Testis (tissue), 3 donors: Measurements from ENCODE around the gene ULK4. TPM values are rescaled to one million over a fixed set of nuclear protein-coding genes. Genes with fewer than 3 reads are reported as not detected.

Experiments
- DNase-seq: peaks from one replicate; pipeline ENCODE4 v3.0.0-alpha.2; 2019
- H3K27ac ChIP-seq, 2 donors: fragments of 200-600 bp; sonication (generic); one replicate each; pipeline ENCODE4 v1.5.1; 2019
- H3K27me3 ChIP-seq: fragments of 200-600 bp; sonication (generic); one replicate; pipeline ENCODE4 v1.5.1; 2019
- H3K36me3 ChIP-seq: fragments of 200-600 bp; sonication (generic); one replicate; pipeline ENCODE4 v1.5.1; 2017; ENCODE audit warnings: low read depth; ENCODE audit errors: missing control alignments
- H3K4me1 ChIP-seq: fragments of 200-600 bp; sonication (generic); one replicate; pipeline ENCODE4 v1.5.1; 2019
- H3K4me3 ChIP-seq, 2 donors: fragments of 200-600 bp; sonication (generic); one replicate each; pipeline ENCODE4 v1.5.1; 2017 to 2019
- H3K9me3 ChIP-seq: fragments of 200-600 bp; sonication (generic); one replicate; pipeline ENCODE4 v1.5.1; 2017
- CTCF ChIP-seq, 3 experiments: fragments of 450-650 bp in 2 of 3; fragments of 200-600 bp in 1 of 3; sonication (generic) in 1 of 3; IDR thresholded peaks; one replicate each; pipeline ENCODE4 v1.5.1; 2016 to 2019; ENCODE audit warnings: antibody characterized with exemption in 3 of 3, mild to moderate bottlenecking in 2 of 3, moderate library complexity in 1 of 3
- POLR2A ChIP-seq: fragments of 450-650 bp; IDR thresholded peaks from one replicate; pipeline ENCODE4 v1.6.1; 2017; ENCODE audit warnings: antibody characterized with exemption, mild to moderate bottlenecking, moderate library complexity
- WGBS, 2 donors: methylation state at CpG; one replicate each; pipeline ENCODE4 v1.1.5; 2018; 5-methylcytosine and 5-hydroxymethylcytosine counted together
- intact Hi-C: fragments of 100-400 bp; cut with DNase I; formaldehyde crosslinking; loops from one replicate; pipeline ENCODE4 v1.15.1; 2023; ENCODE audit warnings: low total_unique reads
- polyA plus RNA-seq: library from polyadenylated mRNA; stranded (reverse); fragments of 350-450 nt; fragmentation: Illumina TruSeq; extraction: RNeasy Lipid Tissue Mini Kit (QIAGEN cat#74804); gene quantifications from one replicate; pipeline ENCODE4 v1.2.3, GENCODE V29; 2014; ENCODE audit warnings: low read depth, low replicate concordance; ENCODE audit not compliant: insufficient read depth
- total RNA-seq, 2 donors: library from RNA; depleted of rRNA; stranded (reverse); fragments of >200 nt; gene quantifications; one replicate each; pipeline ENCODE4 v1.2.3, GENCODE V29; 2016

The ULK4 gene
- total and polyA plus RNA-seq, 3 donors from 2014 or later = 45.7 to 91.6 (median 47.4) TPM

DNA sequence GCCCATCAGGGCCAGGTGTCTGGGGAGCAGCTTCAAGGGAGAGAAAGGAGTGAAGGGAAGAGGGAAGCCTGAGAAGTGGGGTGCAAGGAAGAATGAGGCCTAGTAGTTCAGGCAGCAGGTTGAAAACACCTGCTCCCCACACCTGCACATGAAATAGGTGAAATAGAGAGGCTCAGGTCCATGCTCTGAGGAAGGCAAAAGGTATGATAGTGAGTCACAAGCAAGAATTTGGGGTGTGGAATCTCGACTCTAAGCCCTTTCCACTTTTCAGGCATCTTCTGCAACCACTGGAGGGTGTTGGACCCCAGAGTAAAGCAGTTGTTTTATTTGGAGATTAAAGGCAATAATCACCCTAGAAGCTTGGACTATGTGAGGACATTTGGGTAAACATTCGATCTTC is 605.1 kb downstream of the ULK4 start:
- Histone ChIP-seq H3K4me3 (no peak overlapping the region), H3K36me3 (no peaks in the 10 kb centered on the region), H3K4me1 (no peaks in the 10 kb centered on the region), H3K9me3 (no peaks in the 10 kb centered on the region), H3K27me3 (no peaks in the 10 kb centered on the region), H3K27ac (no peak overlapping the region)
- DNase-seq = no peak
- 78 to 95% methylated on average over 2 of the region's 2 CpGs for WGBS, 2 donors
- intact Hi-C loops = no loop called here
- TF ChIP-seq POLR2A = no peak
- TF ChIP-seq CTCF (IDR thresholded peaks at IDR 0.05) = no peak

DNA sequence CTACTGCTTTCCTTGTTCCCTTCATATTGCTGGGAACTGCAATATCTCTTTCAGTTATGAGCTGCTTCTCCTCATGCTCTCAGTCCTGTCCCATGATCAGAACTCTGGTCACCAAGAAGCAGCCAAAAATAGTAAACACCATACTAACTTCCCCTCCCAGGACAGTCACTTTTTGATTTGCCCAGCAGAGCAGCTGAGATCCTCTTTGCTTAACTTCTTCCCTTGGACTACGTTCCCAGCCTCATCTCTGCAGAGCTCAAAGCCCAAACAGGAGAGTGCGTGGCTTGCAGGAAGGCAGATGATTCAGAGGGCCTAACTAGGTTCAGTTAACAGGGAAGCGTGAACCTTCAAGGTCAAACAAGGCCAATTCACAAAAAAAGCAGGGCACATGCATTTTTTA is 609.4 kb downstream of the ULK4 start:
- TF ChIP-seq POLR2A (no peak), CTCF (IDR thresholded peaks at IDR 0.05) (no peak)
- Histone ChIP-seq H3K4me1 (no peaks in the 10 kb centered on the region), H3K36me3 (no peaks in the 10 kb centered on the region), H3K27me3 (no peaks in the 10 kb centered on the region), H3K27ac (no peak overlapping the region), H3K4me3 (no peak overlapping the region), H3K9me3 (no peaks in the 10 kb centered on the region)
- intact Hi-C loops = no loop called here
- 79 to 85% methylated on average over 3 of the region's 3 CpGs for WGBS, 2 donors
- no peak for DNase-seq

DNA sequence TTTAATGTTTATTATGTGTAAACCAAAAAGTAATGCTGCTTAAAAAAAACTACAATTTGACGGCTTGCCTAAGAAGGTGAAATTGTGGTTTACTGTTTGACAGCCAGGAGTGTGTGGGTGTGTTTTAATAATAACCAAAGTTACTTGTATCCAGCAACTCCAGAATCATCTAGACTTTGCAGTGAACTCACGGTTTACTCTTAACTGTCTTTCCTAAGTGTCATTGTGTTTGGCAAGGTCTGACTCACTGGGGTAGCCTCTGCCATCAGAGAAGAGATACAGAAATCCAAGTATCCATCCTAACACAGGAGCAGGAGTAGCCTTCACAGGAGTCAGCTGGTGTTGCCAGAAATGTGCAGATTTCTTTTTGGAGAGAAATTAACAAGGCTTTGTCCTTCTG is 611.5 kb downstream of the ULK4 start:
- no peaks in the 10 kb centered on the region for H3K4me1 ChIP-seq
- no peaks in the 10 kb centered on the region for H3K9me3 ChIP-seq
- 87 to 89% methylated on average over 2 of the region's 2 CpGs for WGBS, 2 donors
- DNase-seq = no peak
- intact Hi-C loops = no loop called here
- H3K27me3 ChIP-seq = no peaks in the 10 kb centered on the region
- H3K4me3 ChIP-seq = no peak overlapping the region
- no peak for TF ChIP-seq POLR2A
- no peak for TF ChIP-seq CTCF (IDR thresholded peaks at IDR 0.05)
- no peaks in the 10 kb centered on the region for H3K36me3 ChIP-seq
- no peak overlapping the region for H3K27ac ChIP-seq

DNA sequence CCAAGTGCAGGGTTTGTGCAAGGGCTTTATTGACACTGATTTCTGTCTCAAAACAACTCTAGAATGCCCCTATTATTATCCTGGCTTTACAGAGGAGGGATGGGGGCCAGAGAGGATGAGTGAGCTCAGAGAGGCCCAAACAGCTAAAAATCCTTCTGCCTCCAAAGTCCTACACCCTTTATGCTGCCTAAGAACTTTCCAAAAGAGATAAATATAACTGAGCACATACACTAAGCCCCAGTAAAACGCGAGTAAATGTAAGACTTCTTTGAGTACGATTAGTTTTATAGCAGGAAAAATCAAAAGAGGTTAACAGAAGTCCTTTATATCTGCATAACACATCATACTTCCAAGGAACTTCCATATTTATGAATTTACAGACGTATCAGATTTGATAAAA is 613.5 kb downstream of the ULK4 start:
- H3K27ac ChIP-seq = no peak overlapping the region
- no peaks in the 10 kb centered on the region for H3K4me1 ChIP-seq
- WGBS, 2 donors = 78 to 88% methylated on average over 4 of the region's 4 CpGs
- DNase-seq = no peak
- no peak for TF ChIP-seq CTCF (IDR thresholded peaks at IDR 0.05)
- no peak for TF ChIP-seq POLR2A
- H3K36me3 ChIP-seq = no peaks in the 10 kb centered on the region
- H3K4me3 ChIP-seq = no peak overlapping the region
- no peaks in the 10 kb centered on the region for H3K27me3 ChIP-seq
- intact Hi-C loops = no loop called here
- H3K9me3 ChIP-seq = no peaks in the 10 kb centered on the region

DNA sequence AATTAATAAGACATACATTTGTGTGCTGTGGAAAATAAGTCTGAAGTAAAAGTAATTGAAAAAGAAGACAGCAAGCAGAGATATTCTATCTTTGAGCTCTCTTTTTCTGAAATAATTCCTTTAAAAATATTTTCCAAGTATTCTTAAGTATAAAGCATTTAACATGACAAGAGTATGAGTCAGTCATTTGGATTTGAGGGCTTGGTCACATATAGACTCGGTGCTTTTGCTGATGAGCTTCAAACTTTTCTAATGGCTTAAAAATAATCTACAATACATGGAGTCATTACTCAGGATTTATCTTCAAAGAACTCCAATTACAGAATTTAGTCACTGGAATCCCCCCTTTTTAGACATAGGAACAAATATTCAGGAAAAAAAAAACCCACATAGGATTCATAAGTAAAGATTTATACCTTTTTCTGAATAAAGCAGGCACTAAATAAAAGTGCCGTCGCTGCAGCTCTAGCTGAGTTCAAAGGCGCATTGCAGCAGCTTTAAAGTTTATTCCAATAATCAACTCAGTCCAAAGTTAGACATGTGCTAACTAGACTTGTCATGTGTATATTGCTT is 615.1 kb downstream of the ULK4 start:
- 66 to 80% methylated on average over 4 of the region's 4 CpGs for WGBS, 2 donors
- no peak for DNase-seq
- no peaks in the 10 kb centered on the region for H3K36me3 ChIP-seq
- no peak overlapping the region for H3K4me3 ChIP-seq
- H3K9me3 ChIP-seq = no peaks in the 10 kb centered on the region
- TF ChIP-seq CTCF (IDR thresholded peaks at IDR 0.05) = no peak
- TF ChIP-seq POLR2A = no peak
- intact Hi-C loops = no loop called here
- H3K27ac ChIP-seq = no peak overlapping the region
- H3K4me1 ChIP-seq = no peaks in the 10 kb centered on the region
- H3K27me3 ChIP-seq = no peaks in the 10 kb centered on the region
